GM12891 (cell line): ENCODE data around the gene ZSWIM2.

Source experiments
- PAX5 ChIP-seq: IDR thresholded peaks from 2 replicates; pipeline ENCODE4 v1.6.1; 2011; ENCODE audit warnings: low read length, moderate library complexity, mild to moderate bottlenecking; ENCODE audit not compliant: insufficient read depth, severe bottlenecking
- POLR2A ChIP-seq: IDR thresholded peaks from 2 replicates; pipeline ENCODE4 v1.6.1; 2011; ENCODE audit warnings: low read depth, low read length, control low read depth
- POLR2AphosphoS5 ChIP-seq: IDR thresholded peaks from 2 replicates; pipeline ENCODE4 v1.6.1; 2011; ENCODE audit warnings: low read depth, low read length, control low read depth
- POU2F2 ChIP-seq: IDR thresholded peaks from 2 replicates; pipeline ENCODE4 v1.6.1; 2011; ENCODE audit warnings: low read depth, mild to moderate bottlenecking, control low read depth, low read length, moderate library complexity
- SPI1 ChIP-seq: IDR thresholded peaks from 2 replicates; pipeline ENCODE4 v1.6.1; 2011; ENCODE audit warnings: low read depth, low read length, control low read depth
- TAF1 ChIP-seq: IDR thresholded peaks from 2 replicates; pipeline ENCODE4 v1.6.1; 2011; ENCODE audit warnings: low read depth, low read length, control low read depth

DNA sequence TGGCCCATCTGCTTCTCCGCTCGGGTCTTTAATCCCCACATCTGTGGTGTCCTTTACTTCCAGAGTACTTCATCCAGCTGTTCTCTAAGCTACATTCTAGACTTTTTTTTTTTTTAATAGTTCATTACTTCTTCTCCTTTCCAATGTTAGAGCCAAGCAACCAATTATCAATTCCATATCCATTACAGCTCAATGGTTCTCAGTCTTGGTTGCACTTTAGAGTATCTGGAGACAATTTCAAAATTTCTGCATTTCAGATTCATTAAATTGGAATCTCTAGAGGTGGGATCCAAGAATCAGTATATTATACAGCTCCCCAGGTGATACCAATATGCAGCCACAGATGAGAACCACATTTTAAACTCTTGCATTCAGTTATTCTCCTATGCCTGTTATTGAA is 43.9 kb upstream of the ZSWIM2 start:
- no peak for TF ChIP-seq TAF1
- no peak for TF ChIP-seq POLR2A
- TF ChIP-seq POU2F2 = no peak
- TF ChIP-seq POLR2AphosphoS5 = no peak
- TF ChIP-seq SPI1 = no peak
- no peak for TF ChIP-seq PAX5
